ENCODE results near the gene SPHK2. TPM values are rescaled to one million over a fixed set of nuclear protein-coding genes. Genes with fewer than 3 reads are reported as not detected.

SPHK2 gene
- total RNA-seq, 2 experiments from 2014 or later = 18.2 to 33.3 TPM

GRCh38 chr19:48595833-48596232 lies 23.5 kb upstream of the SPHK2 start:
- no peak for DNase-seq (ENCODE audit: low spot score)
- Histone ChIP-seq H3K9me2 (ENCODE audit: insufficient read depth, low read length) (no peaks in the 10 kb centered on the region), H3K4me2 (ENCODE audit: low read length) (no peak overlapping the region), H3K4me1 (ENCODE audit: insufficient read depth, low read length, poor library complexity, severe bottlenecking) (no peaks in the 10 kb centered on the region), H3K27ac (ENCODE audit: low read depth, low read length, poor library complexity, severe bottlenecking) (no peak overlapping the region), H3K36me3 (ENCODE audit: insufficient read depth, low read length) (peaks cover 5% of the 10 kb centered on the region), H3K79me2 (ENCODE audit: insufficient read depth, low read depth, low read length) (no peaks in the 10 kb centered on the region), H4K20me1 (ENCODE audit: insufficient read depth, low read length) (no peaks in the 10 kb centered on the region), H3K9me3 (ENCODE audit: low read length) (no peaks in the 10 kb centered on the region), H2AFZ (ENCODE audit: low read length) (no peak overlapping the region), H3K4me3 (ENCODE audit: low read depth, low read length, poor library complexity, severe bottlenecking) (no peak overlapping the region)
- no TSS peak for BruUV-seq (replicated peaks)
- TF ChIP-seq EZH2phosphoT487 (IDR thresholded peaks at IDR 0.05; ENCODE audit: borderline replicate concordance, low read depth, low read length) (no peak), CTCF (conservative IDR thresholded peaks at IDR 0.05; ENCODE audit: low read length) (no peak)
- ChIA-PET CTCF (ENCODE audit: unreplicated experiment) (no interaction called here), POLR2A (interaction anchor here (0.6 kb wide), 1 partner anchor 636 kb away, joined by 3 read pairs; no protein-coding TSS in a partner anchor)
- intact Hi-C loops (cut with micrococcal nuclease; ENCODE audit: unreplicated experiment) = no loop called here

GRCh38 chr19:48596237-48596636 lies 23.1 kb upstream of the SPHK2 start:
- no TSS peak for BruUV-seq (replicated peaks)
- intact Hi-C loops (cut with micrococcal nuclease; ENCODE audit: unreplicated experiment) = no loop called here
- DNase-seq (ENCODE audit: low spot score) = no peak
- Histone ChIP-seq H3K9me2 (ENCODE audit: insufficient read depth, low read length) (no peaks in the 10 kb centered on the region), H3K36me3 (ENCODE audit: insufficient read depth, low read length) (peaks cover 8% of the 10 kb centered on the region), H3K4me2 (ENCODE audit: low read length) (no peak overlapping the region), H2AFZ (ENCODE audit: low read length) (no peak overlapping the region), H4K20me1 (ENCODE audit: insufficient read depth, low read length) (no peaks in the 10 kb centered on the region), H3K4me3 (ENCODE audit: low read depth, low read length, poor library complexity, severe bottlenecking) (no peak overlapping the region), H3K79me2 (ENCODE audit: insufficient read depth, low read depth, low read length) (no peaks in the 10 kb centered on the region), H3K27ac (ENCODE audit: low read depth, low read length, poor library complexity, severe bottlenecking) (no peak overlapping the region), H3K4me1 (ENCODE audit: insufficient read depth, low read length, poor library complexity, severe bottlenecking) (no peaks in the 10 kb centered on the region), H3K9me3 (ENCODE audit: low read length) (no peaks in the 10 kb centered on the region)
- ChIA-PET CTCF (ENCODE audit: unreplicated experiment) (no interaction called here), POLR2A (interaction anchor here (0.6 kb wide), 1 partner anchor 636 kb away, joined by 3 read pairs; no protein-coding TSS in a partner anchor)
- TF ChIP-seq EZH2phosphoT487 (IDR thresholded peaks at IDR 0.05; ENCODE audit: borderline replicate concordance, low read depth, low read length) = no peak
- TF ChIP-seq CTCF (conservative IDR thresholded peaks at IDR 0.05; ENCODE audit: low read length) = no peak

GRCh38 chr19:48596679-48597465 lies 22.4 kb upstream of the SPHK2 start:
- DNase-seq (ENCODE audit: low spot score) = no peak
- Histone ChIP-seq H3K27ac (ENCODE audit: low read depth, low read length, poor library complexity, severe bottlenecking) (no peak overlapping the region), H3K4me2 (ENCODE audit: low read length) (no peak overlapping the region), H3K9me2 (ENCODE audit: insufficient read depth, low read length) (no peaks in the 10 kb centered on the region), H4K20me1 (ENCODE audit: insufficient read depth, low read length) (no peaks in the 10 kb centered on the region), H2AFZ (ENCODE audit: low read length) (no peak overlapping the region), H3K4me3 (ENCODE audit: low read depth, low read length, poor library complexity, severe bottlenecking) (no peak overlapping the region), H3K4me1 (ENCODE audit: insufficient read depth, low read length, poor library complexity, severe bottlenecking) (no peaks in the 10 kb centered on the region), H3K9me3 (ENCODE audit: low read length) (no peaks in the 10 kb centered on the region), H3K36me3 (ENCODE audit: insufficient read depth, low read length) (peaks cover 8% of the 10 kb centered on the region), H3K79me2 (ENCODE audit: insufficient read depth, low read depth, low read length) (no peaks in the 10 kb centered on the region)
- CTCF ChIA-PET (ENCODE audit: unreplicated experiment) = no interaction called here
- BruUV-seq (replicated peaks) = no TSS peak
- TF ChIP-seq EZH2phosphoT487 (IDR thresholded peaks at IDR 0.05; ENCODE audit: borderline replicate concordance, low read depth, low read length) (no peak), CTCF (conservative IDR thresholded peaks at IDR 0.05; ENCODE audit: low read length) (no peak)
- intact Hi-C loops (cut with micrococcal nuclease; ENCODE audit: unreplicated experiment) = no loop called here
- POLR2A ChIA-PET = no interaction called here

Data from OCI-LY7 (cell line).